Hepatocyte (in vitro differentiated cells): ENCODE data around the gene EEPD1.

Experiments used
- CTCF ChIP-seq: fragments of 200-600 bp; sonication (generic); IDR thresholded peaks from 2 replicates; pipeline ENCODE4 v1.5.1; 2016; ENCODE audit warnings: antibody characterized with exemption, mild to moderate bottlenecking; ENCODE audit not compliant: poor library complexity
- EZH2 ChIP-seq: fragments of 200-600 bp; sonication (generic); IDR thresholded peaks from 2 replicates; pipeline ENCODE4 v1.6.1; 2016; ENCODE audit warnings: antibody characterized with exemption, mild to moderate bottlenecking, borderline replicate concordance

- TF ChIP-seq CTCF (no peak), EZH2 (no peak)
These were observed 163.3 kb downstream of the EEPD1 start for GRCh38 chr7:36316319-36316718.
